Measurements from ENCODE around the gene SNX3.
A peak's percentile ranks its signal among the peaks of the same experiment; 100 is the strongest.

Gene SNX3

DNA sequence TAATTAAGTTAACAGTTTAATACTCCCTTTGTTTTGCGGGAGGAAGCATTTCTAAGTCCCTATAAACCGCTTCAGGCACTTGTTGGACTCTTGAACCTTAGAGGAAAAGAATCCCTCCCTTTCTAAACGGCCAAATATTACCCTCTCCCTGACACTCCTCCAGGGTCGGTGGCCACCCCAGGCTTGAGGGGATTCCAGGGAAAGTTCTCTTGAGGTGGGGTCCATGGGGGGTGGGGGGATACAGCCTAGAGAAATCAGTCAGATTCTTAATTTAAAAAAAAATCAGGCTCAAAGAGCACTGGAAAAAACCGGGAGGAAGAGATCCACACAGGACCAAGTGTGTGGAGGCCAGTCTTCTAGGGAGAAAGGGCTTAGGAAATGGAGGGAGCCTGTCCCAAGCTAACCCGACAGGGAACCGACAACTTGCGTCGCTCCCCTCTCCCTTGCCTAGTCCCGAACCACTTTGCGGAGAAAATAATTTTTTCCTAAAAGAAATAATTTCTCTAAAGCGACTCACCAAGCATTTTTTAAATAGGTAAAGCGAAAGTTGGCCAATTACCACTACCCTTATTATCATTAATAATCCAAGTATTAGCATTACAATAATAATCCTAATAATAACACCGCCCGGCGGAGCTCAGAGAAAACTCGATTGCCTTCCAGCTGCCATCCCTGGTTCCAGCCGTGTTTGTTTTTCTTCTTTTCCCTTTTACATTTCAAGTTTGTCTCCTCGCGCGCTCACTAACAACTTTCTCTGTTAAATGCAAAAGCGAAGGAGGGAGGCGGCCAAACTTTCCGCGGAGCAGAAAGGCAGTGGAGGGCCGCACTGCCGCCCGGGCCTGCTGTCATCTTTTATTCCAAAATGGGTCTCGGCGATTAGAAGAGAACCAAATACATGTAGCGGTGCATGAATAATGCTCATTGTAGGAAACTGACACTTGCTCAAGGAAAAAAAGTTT, 90.2 kb downstream of the SNX3 start:
- Histone ChIP-seq H3K27ac (ENCODE audit: low read depth, low read length) (no peak overlapping the region), H3K4me3 (ENCODE audit: low read depth, low read length) (no peak overlapping the region), H3K4me1 (ENCODE audit: control insufficient read depth, insufficient read depth, low read length, unreplicated experiment) (peaks cover 5% of the 10 kb centered on the region), H3K79me2 (ENCODE audit: control insufficient read depth, insufficient read depth, low read length, unreplicated experiment) (no peaks in the 10 kb centered on the region), H2AFZ (ENCODE audit: low read length, unreplicated experiment) (no peak overlapping the region), H3K27me3 (ENCODE audit: insufficient read depth, low read length) (peaks cover 100% of the 10 kb centered on the region), H3K36me3 (ENCODE audit: insufficient read depth, low read length) (no peaks in the 10 kb centered on the region)

DNA sequence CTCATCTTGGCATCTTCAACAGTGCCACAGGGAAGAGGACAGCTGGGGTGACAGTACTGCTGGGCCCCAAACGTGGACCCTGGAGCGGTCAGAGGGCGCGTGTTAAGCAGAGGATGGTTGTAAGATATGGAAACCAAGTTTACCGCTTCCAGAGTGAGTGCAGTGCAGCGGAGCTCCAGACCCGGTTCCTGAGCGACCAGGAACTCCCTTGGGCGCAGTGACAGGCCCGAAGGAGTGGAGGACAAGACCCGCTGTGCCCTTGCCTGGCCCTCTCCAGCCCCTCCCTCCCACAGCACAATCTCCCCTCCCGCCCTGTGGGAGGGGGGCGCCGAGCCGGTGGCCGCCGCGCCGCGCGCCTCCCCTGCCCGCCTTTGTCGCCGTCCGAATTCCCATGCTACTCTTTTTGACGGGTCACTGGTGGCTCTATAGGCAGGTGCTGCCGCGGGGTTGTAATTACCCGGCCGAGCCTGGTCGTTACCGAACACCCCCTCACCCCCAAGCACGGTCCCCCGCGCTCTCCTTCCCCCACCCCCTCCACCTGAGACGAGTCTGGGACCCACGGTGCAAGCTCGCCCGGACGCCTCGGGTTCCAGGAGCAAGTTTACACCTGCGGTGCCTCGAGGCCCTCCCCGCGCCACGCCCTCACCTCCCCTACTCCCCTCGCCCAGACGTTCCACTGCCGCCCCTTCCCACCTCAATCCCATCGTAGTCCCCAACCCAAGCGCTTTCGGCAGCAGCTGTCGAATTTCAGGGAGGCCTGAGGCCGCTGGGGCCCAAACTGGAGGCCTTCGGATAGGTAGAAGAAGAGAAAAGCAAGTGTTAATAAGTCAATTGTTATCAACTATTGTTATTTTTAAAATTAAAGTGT, 91.1 kb downstream of the SNX3 start:
- Histone ChIP-seq H3K27ac (ENCODE audit: low read depth, low read length) (no peak overlapping the region), H3K36me3 (ENCODE audit: insufficient read depth, low read length) (no peaks in the 10 kb centered on the region), H3K79me2 (ENCODE audit: control insufficient read depth, insufficient read depth, low read length, unreplicated experiment) (no peaks in the 10 kb centered on the region), H3K4me3 (ENCODE audit: low read depth, low read length) (no peak overlapping the region), H2AFZ (ENCODE audit: low read length, unreplicated experiment) (no peak overlapping the region), H3K27me3 (ENCODE audit: insufficient read depth, low read length) (peaks cover 100% of the 10 kb centered on the region), H3K4me1 (ENCODE audit: control insufficient read depth, insufficient read depth, low read length, unreplicated experiment) (peaks cover 5% of the 10 kb centered on the region)

DNA sequence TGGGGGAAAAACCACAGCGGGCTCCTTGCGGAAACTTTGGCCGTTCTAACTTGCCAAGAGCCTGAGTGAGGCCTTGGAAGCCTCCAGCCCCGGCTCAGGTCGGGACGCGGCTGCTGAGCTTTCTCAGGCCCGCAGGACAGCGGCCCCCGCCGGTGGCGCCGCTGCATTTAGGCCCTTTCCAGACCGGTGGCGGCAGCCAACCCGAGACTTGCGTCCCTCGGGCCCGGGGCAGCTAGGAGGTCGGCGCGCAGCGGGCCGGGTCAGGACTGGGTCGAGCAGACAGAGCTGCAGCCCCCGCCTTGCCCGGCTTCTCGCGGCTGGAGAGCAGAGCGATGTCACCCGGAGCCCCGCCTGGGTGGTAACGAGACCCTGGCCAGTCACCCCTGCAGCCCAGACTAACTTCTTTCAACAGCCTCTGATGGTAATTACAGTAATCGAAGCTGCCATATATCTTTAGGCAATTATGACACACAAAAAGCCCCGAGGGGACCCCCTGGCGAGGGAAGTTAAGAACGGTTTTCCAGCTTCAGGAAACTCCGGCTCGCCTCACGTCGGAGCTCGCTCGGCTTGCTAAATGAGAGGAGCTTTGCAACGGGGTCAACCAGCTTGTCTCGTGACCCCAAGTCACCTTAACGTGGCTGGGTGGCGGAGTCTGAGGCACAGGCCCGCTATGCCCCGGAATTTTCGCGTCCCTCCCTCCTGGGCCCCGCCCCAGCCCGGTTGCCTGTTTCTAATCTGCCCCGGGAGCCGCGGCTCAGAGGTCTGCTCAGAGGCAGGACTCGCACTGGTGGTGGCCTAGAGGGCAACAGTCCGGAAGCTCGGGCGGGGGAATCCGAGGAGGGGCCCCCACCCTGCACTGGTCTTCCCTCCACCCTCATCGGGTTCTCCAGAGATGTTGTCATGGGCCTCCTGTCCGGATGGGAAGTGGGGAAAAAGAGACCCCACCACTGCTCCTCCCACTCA, 92.1 kb downstream of the SNX3 start:
- H3K79me2 ChIP-seq (ENCODE audit: control insufficient read depth, insufficient read depth, low read length, unreplicated experiment): no peaks in the 10 kb centered on the region
- H3K4me3 ChIP-seq (ENCODE audit: low read depth, low read length): no peak overlapping the region
- no peaks in the 10 kb centered on the region for H3K36me3 ChIP-seq (ENCODE audit: insufficient read depth, low read length)
- no peak overlapping the region for H2AFZ ChIP-seq (ENCODE audit: low read length, unreplicated experiment)
- no peak overlapping the region for H3K27ac ChIP-seq (ENCODE audit: low read depth, low read length)
- peaks cover 100% of the 10 kb centered on the region for H3K27me3 ChIP-seq (ENCODE audit: insufficient read depth, low read length)
- H3K4me1 ChIP-seq (ENCODE audit: control insufficient read depth, insufficient read depth, low read length, unreplicated experiment): peaks cover 5% of the 10 kb centered on the region

DNA sequence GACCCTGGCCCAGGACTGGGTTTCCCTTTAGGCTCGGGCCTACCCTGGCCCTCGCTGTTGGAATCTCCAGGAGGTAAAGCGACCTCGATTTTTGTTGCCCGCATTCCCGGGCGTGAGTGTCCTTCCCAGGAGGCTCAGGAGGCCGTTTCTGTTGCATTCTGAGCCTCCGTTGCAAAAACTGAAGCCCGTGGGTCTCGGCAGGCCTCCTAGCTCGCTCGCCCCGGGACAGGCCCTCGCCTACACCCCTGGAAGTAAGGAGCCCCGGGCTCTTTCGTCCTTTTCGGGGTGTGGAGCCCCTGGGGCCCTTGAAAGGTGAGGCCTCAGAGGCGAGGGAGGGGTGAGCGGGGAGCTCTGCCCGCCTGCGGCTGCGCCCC, 92.8 kb downstream of the SNX3 start:
- Histone ChIP-seq H3K4me3 (ENCODE audit: low read depth, low read length) (no peak overlapping the region), H3K27me3 (ENCODE audit: insufficient read depth, low read length) (peaks cover 100% of the 10 kb centered on the region), H3K4me1 (ENCODE audit: control insufficient read depth, insufficient read depth, low read length, unreplicated experiment) (peaks cover 5% of the 10 kb centered on the region)

DNA sequence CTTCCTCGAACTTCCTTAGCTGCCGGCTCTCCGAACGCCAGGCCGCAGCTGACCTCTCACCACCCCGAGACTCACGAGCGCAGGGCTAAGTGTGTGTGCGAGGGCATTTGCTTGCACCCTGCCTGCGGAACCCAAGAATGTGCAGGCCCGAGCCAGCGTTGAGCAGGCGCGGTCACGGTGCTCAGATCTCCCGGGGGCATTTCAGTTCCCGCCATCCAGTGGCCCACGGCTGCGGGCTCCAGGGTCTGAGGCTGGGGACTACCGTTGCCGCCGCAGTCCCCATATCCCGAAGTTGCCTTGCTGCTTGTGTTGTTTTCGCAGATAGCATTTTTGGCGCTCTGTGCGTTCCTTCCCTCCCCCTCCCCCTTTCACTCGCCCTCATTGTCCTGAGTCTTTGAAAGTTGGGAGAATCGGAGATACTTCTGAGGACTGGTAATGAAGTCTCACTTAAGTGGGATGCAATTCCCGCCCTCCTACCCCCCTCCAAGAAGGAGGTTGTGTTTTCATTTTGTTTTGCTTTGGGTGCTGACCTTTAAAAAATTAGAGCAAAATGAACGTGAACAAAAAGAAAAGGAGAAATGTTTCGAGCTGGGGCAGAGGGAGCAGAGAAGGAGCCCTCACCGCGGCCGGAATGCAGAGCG, 93.3 kb downstream of the SNX3 start:
- H3K27me3 ChIP-seq (ENCODE audit: insufficient read depth, low read length): peaks cover 100% of the 10 kb centered on the region
- H3K79me2 ChIP-seq (ENCODE audit: control insufficient read depth, insufficient read depth, low read length, unreplicated experiment): no peaks in the 10 kb centered on the region
- no peaks in the 10 kb centered on the region for H3K36me3 ChIP-seq (ENCODE audit: insufficient read depth, low read length)
- H2AFZ ChIP-seq (ENCODE audit: low read length, unreplicated experiment): no peak overlapping the region
- H3K27ac ChIP-seq (ENCODE audit: low read depth, low read length): no peak overlapping the region
- no peak overlapping the region for H3K4me3 ChIP-seq (ENCODE audit: low read depth, low read length)
- peaks cover 5% of the 10 kb centered on the region for H3K4me1 ChIP-seq (ENCODE audit: control insufficient read depth, insufficient read depth, low read length, unreplicated experiment)

More for the DNA sequence above, 92.8 kb downstream of the SNX3 start:
- H3K36me3 ChIP-seq (ENCODE audit: insufficient read depth, low read length): no peaks in the 10 kb centered on the region
- H3K27ac ChIP-seq (ENCODE audit: low read depth, low read length): no peak overlapping the region
- H3K79me2 ChIP-seq (ENCODE audit: control insufficient read depth, insufficient read depth, low read length, unreplicated experiment): no peaks in the 10 kb centered on the region
- no peak overlapping the region for H2AFZ ChIP-seq (ENCODE audit: low read length, unreplicated experiment)

DNA sequence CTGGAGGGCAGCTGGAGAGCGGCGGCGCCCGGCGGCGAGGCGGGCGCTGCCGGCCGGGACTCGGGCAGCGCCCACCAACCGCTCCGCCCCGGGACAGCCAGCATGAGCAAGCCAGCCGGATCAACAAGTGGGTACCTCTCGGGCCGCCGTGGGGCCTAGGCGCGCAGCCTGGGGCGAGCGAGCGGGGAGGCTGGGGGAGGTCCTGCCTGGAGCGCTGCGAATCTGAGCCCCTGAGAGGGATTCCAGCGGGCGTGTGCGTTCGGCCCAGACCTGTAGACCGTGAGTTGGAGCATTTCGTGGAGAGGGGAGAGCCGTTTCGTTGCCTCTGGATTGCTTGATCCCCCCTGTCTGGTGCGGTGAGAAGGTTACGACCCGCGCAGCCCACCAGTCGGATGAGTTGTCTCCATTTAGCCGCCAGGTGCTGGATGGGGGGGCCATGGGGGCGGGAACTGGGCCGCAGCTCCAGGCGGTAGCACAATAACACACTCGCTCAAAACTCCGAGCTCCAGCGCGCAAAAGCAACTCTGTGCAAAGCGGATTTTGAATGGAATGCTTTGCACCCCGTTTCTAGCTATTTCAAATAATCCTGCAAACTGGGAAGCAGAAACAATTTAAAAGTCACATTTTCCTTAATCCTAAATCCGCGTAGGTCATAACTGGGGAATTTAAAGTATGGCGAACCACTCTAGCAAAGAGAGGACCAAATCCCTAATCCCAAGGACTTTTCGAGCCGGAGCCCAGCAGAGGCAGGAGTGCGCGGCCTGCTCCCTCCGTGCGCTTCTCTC, 94.0 kb downstream of the SNX3 start:
- H3K4me1 ChIP-seq (ENCODE audit: control insufficient read depth, insufficient read depth, low read length, unreplicated experiment): peaks cover 5% of the 10 kb centered on the region
- H3K4me3 ChIP-seq (ENCODE audit: low read depth, low read length): peak overlapping the region; percentile 48; the same call in 1 of the 2 replicates
- H3K79me2 ChIP-seq (ENCODE audit: control insufficient read depth, insufficient read depth, low read length, unreplicated experiment): no peaks in the 10 kb centered on the region
- no peak overlapping the region for H3K27ac ChIP-seq (ENCODE audit: low read depth, low read length)
- peaks cover 100% of the 10 kb centered on the region for H3K27me3 ChIP-seq (ENCODE audit: insufficient read depth, low read length)
- H3K36me3 ChIP-seq (ENCODE audit: insufficient read depth, low read length): no peaks in the 10 kb centered on the region
- no peak overlapping the region for H2AFZ ChIP-seq (ENCODE audit: low read length, unreplicated experiment)

DNA sequence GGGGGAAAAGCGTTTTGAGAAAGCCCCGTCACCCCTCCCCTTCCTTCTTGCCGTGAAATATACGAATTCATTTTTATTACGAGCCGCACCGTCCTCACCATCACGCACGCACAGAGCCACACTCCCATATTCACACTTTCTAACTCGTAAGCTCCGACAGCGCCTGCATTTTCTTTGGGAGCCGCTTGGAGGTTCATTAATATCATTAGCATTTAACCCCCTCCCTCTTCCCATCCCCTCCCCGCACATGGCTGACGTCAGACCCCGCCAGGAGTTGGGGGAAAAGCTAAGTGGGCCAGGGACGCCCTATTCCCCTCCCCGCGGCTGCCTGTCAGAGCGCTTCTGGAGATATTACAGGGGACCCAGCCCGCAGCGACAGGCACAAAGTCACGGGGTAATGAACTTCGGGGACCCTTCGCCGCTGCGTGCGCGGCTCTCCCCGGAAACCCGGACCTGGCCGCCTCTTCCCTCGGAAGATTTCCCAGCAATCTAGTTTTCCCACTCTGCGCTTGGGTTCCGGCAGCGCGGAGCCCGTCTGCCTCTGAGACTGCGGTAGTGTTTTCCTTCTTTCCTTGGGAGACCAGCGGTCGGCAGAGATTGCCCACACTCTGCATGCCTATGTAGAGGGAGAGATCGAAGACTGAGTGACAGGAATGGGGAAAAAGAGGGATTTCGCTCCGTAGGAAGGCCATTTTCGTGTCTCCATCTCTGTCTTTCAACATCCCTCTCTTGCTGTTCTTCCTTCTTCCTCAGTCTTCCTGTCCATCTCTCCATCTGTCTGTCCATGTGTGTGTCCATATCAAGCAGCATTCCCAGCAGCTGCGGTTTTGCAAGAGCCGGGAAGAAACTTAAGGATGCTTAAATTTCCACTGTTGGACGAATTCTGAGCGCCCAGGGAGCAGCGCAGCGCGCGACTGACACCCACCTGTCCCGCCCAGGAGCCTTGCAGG, 94.9 kb downstream of the SNX3 start, which contains the start of gene NR2E1:
Gene NR2E1 (plus strand): TSS at position 309 of the 950 bp plus-strand sequence. CDS start 744 bp downstream, outside the sequence.
- Histone ChIP-seq H3K27ac (ENCODE audit: low read depth, low read length) (no peak within 1 kb of the TSS), H2AFZ (ENCODE audit: low read length, unreplicated experiment) (no peak within 1 kb of the TSS), H3K27me3 (ENCODE audit: insufficient read depth, low read length) (peaks cover 100% of the 10 kb centered on the region), H3K79me2 (ENCODE audit: control insufficient read depth, insufficient read depth, low read length, unreplicated experiment) (no peaks in the 10 kb centered on the region), H3K36me3 (ENCODE audit: insufficient read depth, low read length) (no peaks in the 10 kb centered on the region), H3K4me3 (ENCODE audit: low read depth, low read length) (peak within 1 kb of the TSS; percentile 48), H3K4me1 (ENCODE audit: control insufficient read depth, insufficient read depth, low read length, unreplicated experiment) (peaks cover 5% of the 10 kb centered on the region)

DNA sequence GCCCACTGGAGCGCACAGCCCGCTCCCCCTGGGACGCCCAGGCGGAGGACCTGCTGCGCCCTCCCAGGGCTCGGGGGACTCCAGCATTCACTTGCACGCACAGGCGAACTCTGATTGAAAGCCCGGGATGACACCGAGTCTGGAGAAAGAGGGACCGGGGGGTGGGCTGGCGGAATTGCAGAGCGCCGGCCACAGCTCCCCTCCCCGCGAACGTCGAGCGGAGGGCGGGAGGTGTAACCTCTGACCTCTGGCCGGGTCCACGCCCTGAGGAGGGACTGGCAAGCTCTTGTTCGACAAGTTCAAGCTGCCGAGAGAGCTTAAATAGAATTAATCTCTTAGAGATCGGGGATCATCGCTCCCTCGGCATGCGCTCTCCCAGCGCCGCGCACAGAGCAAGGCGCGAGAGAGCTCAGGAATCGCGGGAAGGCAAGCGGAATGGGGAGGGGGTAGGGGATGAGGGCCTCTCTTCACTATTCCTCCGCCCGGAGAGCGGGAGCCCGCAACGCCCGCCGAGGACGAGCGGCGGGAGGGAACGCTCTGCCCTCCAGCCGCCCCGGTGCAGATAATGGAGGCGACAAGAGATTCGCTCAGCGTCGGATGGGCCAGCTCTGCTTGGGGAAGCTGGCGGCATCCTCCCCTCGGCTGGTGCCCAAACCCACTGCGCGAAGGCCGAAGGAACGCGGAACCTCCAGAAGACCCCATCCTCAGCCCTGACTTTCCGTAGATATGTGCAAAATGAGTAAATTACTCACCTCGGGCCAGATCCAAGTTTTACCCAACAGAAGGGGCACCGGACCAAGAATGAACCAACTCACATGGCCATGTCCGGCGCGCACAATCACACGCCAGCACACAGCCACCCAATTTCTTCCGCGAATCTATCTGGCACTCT, 95.8 kb downstream of the SNX3 start:
- no peaks in the 10 kb centered on the region for H3K36me3 ChIP-seq (ENCODE audit: insufficient read depth, low read length)
- peaks cover 100% of the 10 kb centered on the region for H3K27me3 ChIP-seq (ENCODE audit: insufficient read depth, low read length)
- peak overlapping the region; percentile 48 for H3K4me3 ChIP-seq (ENCODE audit: low read depth, low read length)
- H2AFZ ChIP-seq (ENCODE audit: low read length, unreplicated experiment): no peak overlapping the region
- no peaks in the 10 kb centered on the region for H3K79me2 ChIP-seq (ENCODE audit: control insufficient read depth, insufficient read depth, low read length, unreplicated experiment)
- H3K4me1 ChIP-seq (ENCODE audit: control insufficient read depth, insufficient read depth, low read length, unreplicated experiment): peaks cover 5% of the 10 kb centered on the region
- H3K27ac ChIP-seq (ENCODE audit: low read depth, low read length): no peak overlapping the region

Measured in ACC112 (cell line).